WTC11 (cell line): ENCODE data around the gene SPZ1.
"Not testable (repeated sequence)": the region's sequence is repeated elsewhere in the genome, so short reads cannot be mapped to it uniquely, and the experiment has no call there.

ENCODE experiments used
- CBFB ChIP-seq: sonication (generic); formaldehyde crosslinking; IDR thresholded peaks from 2 replicates; pipeline ENCODE4 v1.8.1; 2022; ENCODE audit warnings: mild to moderate bottlenecking, low read depth, missing genetic modification reagents
- CTCF ChIP-seq: fragments of 200-600 bp; IDR thresholded peaks from 2 replicates; pipeline ENCODE4 v1.8.0; 2022; ENCODE audit warnings: antibody characterized with exemption

- not testable (repeated sequence) for TF ChIP-seq CTCF; CBFB (CRISPR knock-in tag)
Observed at GRCh38 chr5:80300796-80301195, 19.0 kb upstream of the SPZ1 start.
